Neural crest cell (in vitro differentiated cells): ENCODE measurements around the gene ZNF175. TPM values are rescaled to one million over a fixed set of nuclear protein-coding genes. Genes with fewer than 3 reads are reported as not detected.

ENCODE experiments used
- DNase-seq: peaks from one replicate; pipeline ENCODE4 v3.0.0; 2021; ENCODE audit warnings: low read depth, mixed read lengths, low spot score
- H3K27ac Mint-ChIP-seq: one replicate; pipeline ENCODE4 v1.8.0; 2021; ENCODE audit warnings: mild to moderate bottlenecking, mixed read lengths; ENCODE audit not compliant: unreplicated experiment
- H3K27me3 Mint-ChIP-seq: 2 replicates; pipeline ENCODE4 v1.8.0; 2021; ENCODE audit warnings: low read depth, mild to moderate bottlenecking, mixed read lengths
- H3K36me3 Mint-ChIP-seq: 2 replicates; pipeline ENCODE4 v1.8.0; 2021; ENCODE audit warnings: low read depth, mild to moderate bottlenecking, mixed read lengths
- H3K4me1 Mint-ChIP-seq: 2 replicates; pipeline ENCODE4 v1.8.0; 2021; ENCODE audit warnings: mixed read lengths
- H3K4me3 Mint-ChIP-seq: one replicate; pipeline ENCODE4 v1.8.0; 2021; ENCODE audit warnings: mild to moderate bottlenecking, mixed read lengths
- H3K9me3 Mint-ChIP-seq: 2 replicates; pipeline ENCODE4 v1.8.0; 2021; ENCODE audit warnings: mixed read lengths
- total RNA-seq: library from RNA; stranded (reverse); gene quantifications from 2 replicates; pipeline ENCODE4 v1.2.1, GENCODE V29; 2021
- TF ChIP-seq, protein P1 (sequence below): fragments of 200-600 bp; sonication (generic); conservative IDR thresholded peaks from 2 replicates; pipeline ENCODE4 v1.5.0; 2021; ENCODE audit warnings: antibody characterized with exemption, mild to moderate bottlenecking

The ZNF175 gene
- total RNA-seq, 1 donor from 2014 or later, result 12.9 TPM

- H3K4me1 Mint-ChIP-seq, result peaks cover 18% of the 10 kb centered on the region
- no peak overlapping the region for H3K27ac Mint-ChIP-seq
- no peaks in the 10 kb centered on the region for H3K9me3 Mint-ChIP-seq
- peaks cover 8% of the 10 kb centered on the region for H3K27me3 Mint-ChIP-seq
- no peak overlapping the region for H3K4me3 Mint-ChIP-seq
- no peak for DNase-seq
- TF ChIP-seq, protein P1, sequence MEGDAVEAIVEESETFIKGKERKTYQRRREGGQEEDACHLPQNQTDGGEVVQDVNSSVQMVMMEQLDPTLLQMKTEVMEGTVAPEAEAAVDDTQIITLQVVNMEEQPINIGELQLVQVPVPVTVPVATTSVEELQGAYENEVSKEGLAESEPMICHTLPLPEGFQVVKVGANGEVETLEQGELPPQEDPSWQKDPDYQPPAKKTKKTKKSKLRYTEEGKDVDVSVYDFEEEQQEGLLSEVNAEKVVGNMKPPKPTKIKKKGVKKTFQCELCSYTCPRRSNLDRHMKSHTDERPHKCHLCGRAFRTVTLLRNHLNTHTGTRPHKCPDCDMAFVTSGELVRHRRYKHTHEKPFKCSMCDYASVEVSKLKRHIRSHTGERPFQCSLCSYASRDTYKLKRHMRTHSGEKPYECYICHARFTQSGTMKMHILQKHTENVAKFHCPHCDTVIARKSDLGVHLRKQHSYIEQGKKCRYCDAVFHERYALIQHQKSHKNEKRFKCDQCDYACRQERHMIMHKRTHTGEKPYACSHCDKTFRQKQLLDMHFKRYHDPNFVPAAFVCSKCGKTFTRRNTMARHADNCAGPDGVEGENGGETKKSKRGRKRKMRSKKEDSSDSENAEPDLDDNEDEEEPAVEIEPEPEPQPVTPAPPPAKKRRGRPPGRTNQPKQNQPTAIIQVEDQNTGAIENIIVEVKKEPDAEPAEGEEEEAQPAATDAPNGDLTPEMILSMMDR, result no peak
- H3K36me3 Mint-ChIP-seq, result no peaks in the 10 kb centered on the region
Observed at GRCh38 chr19:51598159-51598915, 27.3 kb downstream of the ZNF175 start.

GRCh38 chr19:51599084-51599483, 28.0 kb downstream of the ZNF175 start:
- peaks cover 8% of the 10 kb centered on the region for H3K27me3 Mint-ChIP-seq
- H3K27ac Mint-ChIP-seq, result no peak overlapping the region
- H3K9me3 Mint-ChIP-seq, result no peaks in the 10 kb centered on the region
- DNase-seq, result no peak
- no peaks in the 10 kb centered on the region for H3K36me3 Mint-ChIP-seq
- TF ChIP-seq, protein P1, result no peak
- H3K4me3 Mint-ChIP-seq, result no peak overlapping the region
- H3K4me1 Mint-ChIP-seq, result peaks cover 11% of the 10 kb centered on the region

DNA sequence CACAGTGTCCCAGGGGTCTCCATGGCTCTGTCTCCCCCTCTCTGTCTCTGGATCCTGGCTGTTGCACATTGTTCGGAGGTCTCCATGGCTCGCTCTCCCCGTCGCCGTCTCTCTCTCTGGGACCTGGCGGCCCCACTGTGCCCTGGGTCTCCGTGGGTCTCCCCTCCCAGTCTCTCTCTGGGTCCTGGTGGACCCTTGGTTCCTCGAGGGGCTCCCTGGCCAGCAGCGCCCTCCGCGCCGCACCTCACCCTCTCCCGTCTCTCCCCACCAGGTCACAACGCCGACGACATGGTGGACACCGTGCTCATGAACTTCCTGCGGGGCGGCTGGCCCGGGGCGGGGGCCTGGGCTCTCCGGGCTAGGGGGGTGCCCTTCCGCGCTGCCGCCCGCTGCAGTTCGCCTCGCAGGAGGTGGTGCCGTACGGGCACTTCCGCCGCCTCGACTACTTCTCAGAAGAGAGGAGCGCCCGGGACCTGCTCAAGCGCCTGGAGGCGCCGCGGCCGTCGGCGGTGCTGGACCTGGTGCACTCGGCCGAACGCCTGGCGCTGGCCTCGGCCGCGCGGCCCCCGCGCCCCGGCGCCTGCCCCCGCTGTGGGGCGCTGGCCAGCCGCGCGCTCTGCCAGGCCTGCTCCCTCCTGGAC, 30.0 kb downstream of the ZNF175 start:
- H3K4me3 Mint-ChIP-seq, result no peak overlapping the region
- H3K4me1 Mint-ChIP-seq, result no peaks in the 10 kb centered on the region
- peaks cover 8% of the 10 kb centered on the region for H3K27me3 Mint-ChIP-seq
- TF ChIP-seq, protein P1, result no peak
- H3K36me3 Mint-ChIP-seq, result no peaks in the 10 kb centered on the region
- DNase-seq, result no peak
- no peak overlapping the region for H3K27ac Mint-ChIP-seq
- no peaks in the 10 kb centered on the region for H3K9me3 Mint-ChIP-seq

- Mint-ChIP-seq H3K4me3 (no peak overlapping the region), H3K27ac (no peak overlapping the region), H3K27me3 (peaks cover 9% of the 10 kb centered on the region), H3K9me3 (no peaks in the 10 kb centered on the region), H3K4me1 (no peaks in the 10 kb centered on the region), H3K36me3 (no peaks in the 10 kb centered on the region)
- DNase-seq, result no peak
- TF ChIP-seq, protein P1, result no peak
Observed at GRCh38 chr19:51602189-51602854, 31.2 kb downstream of the ZNF175 start.

DNA sequence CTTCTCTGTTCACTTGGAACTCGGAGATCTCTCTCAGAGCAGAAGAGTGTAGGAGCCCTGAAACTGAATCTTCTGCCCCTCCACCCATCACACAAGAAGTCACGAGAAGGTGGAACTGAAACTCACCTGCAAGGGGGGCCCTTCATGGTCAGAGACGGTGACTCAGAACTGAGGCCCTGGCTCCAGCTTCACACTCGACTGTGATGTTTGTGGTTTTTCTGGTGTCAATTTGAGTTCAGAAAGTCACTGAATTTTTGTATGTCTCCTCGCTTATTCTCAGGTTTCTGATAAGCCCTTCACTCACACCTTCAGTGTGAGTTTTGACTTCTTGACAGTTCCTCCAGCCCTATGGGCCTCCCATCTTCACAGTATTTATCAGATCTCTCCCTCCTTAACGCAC, 36.0 kb downstream of the ZNF175 start:
- H3K9me3 Mint-ChIP-seq, result no peaks in the 10 kb centered on the region
- H3K4me3 Mint-ChIP-seq, result no peak overlapping the region
- no peak for DNase-seq
- TF ChIP-seq, protein P1, result no peak
- no peaks in the 10 kb centered on the region for H3K36me3 Mint-ChIP-seq
- H3K4me1 Mint-ChIP-seq, result no peaks in the 10 kb centered on the region
- peaks cover 24% of the 10 kb centered on the region for H3K27me3 Mint-ChIP-seq
- no peak overlapping the region for H3K27ac Mint-ChIP-seq
